MCF 10A (cell line): ENCODE data around the gene TRAPPC3L. TPM values are rescaled to one million over a fixed set of nuclear protein-coding genes. Genes with fewer than 3 reads are reported as not detected.

Source experiments
- BruUV-seq: library from RNA; stranded (reverse); fragments of 400-500 nt; replicated peaks from 2 replicates; lab custom pipeline; 2021; lab: Mats Ljungman, UMichigan
- CTCF ChIA-PET: fragments of 300-600 bp; sonication (Branson Sonifier 250); formaldehyde crosslinking; extraction: SDS; loops from one replicate; lab custom pipeline; 2021; ENCODE audit warnings: antibody characterized with exemption, inconsistent platforms; lab: Yijun Ruan, JAX
- POLR2A ChIA-PET: fragments of 300-600, 350-650 bp; sonication (Branson Sonifier 250); formaldehyde crosslinking; extraction: SDS; loops from one replicate; lab custom pipeline; 2020; ENCODE audit warnings: antibody characterized with exemption, inconsistent platforms; lab: Yijun Ruan, JAX
- DNase-seq: peaks from one replicate; pipeline ENCODE4 v3.0.0-alpha.2; 2018; ENCODE audit not compliant: unreplicated experiment
- H3K27ac Mint-ChIP-seq: one replicate; pipeline ENCODE4 v1.8.0; 2022; ENCODE audit warnings: mild to moderate bottlenecking, low read depth, mixed read lengths; ENCODE audit not compliant: unreplicated experiment
- H3K27me3 Mint-ChIP-seq: one replicate; pipeline ENCODE4 v1.8.0; 2022; ENCODE audit warnings: mixed read lengths; ENCODE audit not compliant: insufficient read depth, unreplicated experiment
- H3K36me3 Mint-ChIP-seq: one replicate; pipeline ENCODE4 v1.8.0; 2022; ENCODE audit warnings: mild to moderate bottlenecking, moderate library complexity, mixed read lengths; ENCODE audit not compliant: insufficient read depth, unreplicated experiment
- H3K4me1 Mint-ChIP-seq: one replicate; pipeline ENCODE4 v1.8.0; 2022; ENCODE audit warnings: mixed read lengths; ENCODE audit not compliant: insufficient read depth, unreplicated experiment
- H3K4me3 Mint-ChIP-seq: one replicate; pipeline ENCODE4 v1.8.0; 2022; ENCODE audit warnings: mild to moderate bottlenecking, moderate library complexity, mixed read lengths; ENCODE audit not compliant: unreplicated experiment
- H3K9me3 Mint-ChIP-seq: one replicate; pipeline ENCODE4 v1.8.0; 2022; ENCODE audit warnings: mixed read lengths; ENCODE audit not compliant: unreplicated experiment
- intact Hi-C: fragments of 100-400 bp; cut with micrococcal nuclease; formaldehyde crosslinking; loops from 2 replicates; pipeline ENCODE4 v1.14.1; 2022
- total RNA-seq: library from RNA; stranded (reverse); gene quantifications from 2 replicates; pipeline ENCODE4 v1.2.3, GENCODE V29; 2022
- TF ChIP-seq, protein P1 (sequence below): fragments of 200-600 bp; IDR thresholded peaks from one replicate; pipeline ENCODE4 v1.8.0; 2022; ENCODE audit warnings: antibody characterized with exemption, mild to moderate bottlenecking; ENCODE audit not compliant: unreplicated experiment

Gene TRAPPC3L
- total RNA-seq, 1 experiment from 2014 or later = not detected

DNA sequence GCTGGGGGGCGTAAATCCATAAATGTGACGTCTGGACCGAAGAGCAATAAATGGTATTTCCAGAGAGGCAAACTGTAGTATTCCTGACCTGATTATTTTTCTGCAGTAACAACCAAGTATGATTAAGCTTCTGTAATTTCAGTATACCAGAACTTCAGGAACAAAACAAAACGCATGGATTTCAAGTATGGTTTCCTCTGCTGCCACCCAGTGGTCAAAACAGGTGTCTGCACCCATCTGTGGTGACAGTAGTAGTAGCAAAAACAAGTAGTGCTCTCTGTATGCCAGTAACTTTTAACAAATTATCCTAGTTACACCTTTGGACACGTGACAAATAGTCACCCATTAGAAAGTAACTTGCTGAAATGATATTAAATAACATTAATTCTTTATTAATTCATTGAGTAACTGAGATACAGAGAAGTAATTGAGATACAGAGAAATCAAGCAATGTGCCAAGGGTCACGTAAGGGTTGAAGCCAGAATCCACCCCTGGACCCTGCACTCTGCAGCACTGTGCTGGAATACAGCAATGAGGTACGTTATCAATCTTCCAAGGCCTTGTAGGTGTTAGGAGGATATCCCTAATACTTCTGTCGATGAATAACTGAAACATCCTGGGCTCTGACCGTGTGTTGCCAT, 16.0 kb upstream of the TRAPPC3L start:
- TF ChIP-seq, protein P1, sequence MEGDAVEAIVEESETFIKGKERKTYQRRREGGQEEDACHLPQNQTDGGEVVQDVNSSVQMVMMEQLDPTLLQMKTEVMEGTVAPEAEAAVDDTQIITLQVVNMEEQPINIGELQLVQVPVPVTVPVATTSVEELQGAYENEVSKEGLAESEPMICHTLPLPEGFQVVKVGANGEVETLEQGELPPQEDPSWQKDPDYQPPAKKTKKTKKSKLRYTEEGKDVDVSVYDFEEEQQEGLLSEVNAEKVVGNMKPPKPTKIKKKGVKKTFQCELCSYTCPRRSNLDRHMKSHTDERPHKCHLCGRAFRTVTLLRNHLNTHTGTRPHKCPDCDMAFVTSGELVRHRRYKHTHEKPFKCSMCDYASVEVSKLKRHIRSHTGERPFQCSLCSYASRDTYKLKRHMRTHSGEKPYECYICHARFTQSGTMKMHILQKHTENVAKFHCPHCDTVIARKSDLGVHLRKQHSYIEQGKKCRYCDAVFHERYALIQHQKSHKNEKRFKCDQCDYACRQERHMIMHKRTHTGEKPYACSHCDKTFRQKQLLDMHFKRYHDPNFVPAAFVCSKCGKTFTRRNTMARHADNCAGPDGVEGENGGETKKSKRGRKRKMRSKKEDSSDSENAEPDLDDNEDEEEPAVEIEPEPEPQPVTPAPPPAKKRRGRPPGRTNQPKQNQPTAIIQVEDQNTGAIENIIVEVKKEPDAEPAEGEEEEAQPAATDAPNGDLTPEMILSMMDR = peak; percentile 81
- Mint-ChIP-seq H3K4me1 (peaks cover 6% of the 10 kb centered on the region), H3K9me3 (no peaks in the 10 kb centered on the region), H3K27me3 (no peaks in the 10 kb centered on the region), H3K4me3 (no peak overlapping the region), H3K36me3 (no peaks in the 10 kb centered on the region), H3K27ac (no peak overlapping the region)
- ChIA-PET POLR2A (interaction anchor here (0.5 to 2.8 kb wide), 7 partner anchors 10 to 460 kb away, joined by 3 to 20 read pairs (median 4); partner anchors contain the start of genes RWDD1 and TSPYL1), CTCF (interaction anchor here (0.5 to 9.5 kb wide), 51 partner anchors 8 to 1606 kb away, joined by 3 to 155 read pairs (median 4); partner anchors contain the start of genes CALHM4, RSPH4A, RWDD1 and TRAPPC3L)
- intact Hi-C loops = loop anchor here (1.0 kb wide), 4 partner anchors 25 to 344 kb away; no protein-coding TSS in a partner anchor
- peak; percentile 75 for DNase-seq
- no TSS peak for BruUV-seq

DNA sequence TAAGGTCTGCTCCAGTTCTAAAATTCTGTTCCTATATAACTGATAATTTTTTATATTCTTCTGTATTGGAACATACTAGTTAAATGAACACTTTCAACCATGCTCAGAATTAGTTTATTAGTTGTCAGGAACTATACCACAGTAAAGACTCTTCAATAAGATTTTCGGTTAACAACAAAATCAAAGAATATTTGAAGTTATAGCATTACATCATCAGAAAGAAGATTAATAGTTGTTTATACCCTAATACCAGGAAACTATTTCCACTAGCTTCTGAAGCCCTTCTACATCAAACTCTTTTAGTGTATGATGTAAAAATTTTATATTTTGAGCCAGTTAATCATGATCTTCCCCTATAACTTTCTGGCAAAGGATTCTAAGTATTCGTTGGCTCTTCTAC, 14.6 kb upstream of the TRAPPC3L start:
- DNase-seq = no peak
- TF ChIP-seq, protein P1 = no peak
- Mint-ChIP-seq H3K36me3 (no peaks in the 10 kb centered on the region), H3K27ac (no peak overlapping the region), H3K27me3 (no peaks in the 10 kb centered on the region), H3K4me3 (no peak overlapping the region), H3K9me3 (no peaks in the 10 kb centered on the region), H3K4me1 (peaks cover 13% of the 10 kb centered on the region)
- no TSS peak for BruUV-seq
- intact Hi-C loops = no loop called here
- CTCF ChIA-PET = interaction anchor here (0.8 to 9.5 kb wide), 31 partner anchors 10 to 376 kb away, joined by 3 to 155 read pairs (median 6); partner anchors contain the start of genes CALHM5, RWDD1 and TRAPPC3L
- POLR2A ChIA-PET = interaction anchor here (1.1 to 2.8 kb wide), 4 partner anchors 11 to 292 kb away, joined by 3 to 20 read pairs (median 8); partner anchors contain the start of genes RWDD1 and TSPYL1

DNA sequence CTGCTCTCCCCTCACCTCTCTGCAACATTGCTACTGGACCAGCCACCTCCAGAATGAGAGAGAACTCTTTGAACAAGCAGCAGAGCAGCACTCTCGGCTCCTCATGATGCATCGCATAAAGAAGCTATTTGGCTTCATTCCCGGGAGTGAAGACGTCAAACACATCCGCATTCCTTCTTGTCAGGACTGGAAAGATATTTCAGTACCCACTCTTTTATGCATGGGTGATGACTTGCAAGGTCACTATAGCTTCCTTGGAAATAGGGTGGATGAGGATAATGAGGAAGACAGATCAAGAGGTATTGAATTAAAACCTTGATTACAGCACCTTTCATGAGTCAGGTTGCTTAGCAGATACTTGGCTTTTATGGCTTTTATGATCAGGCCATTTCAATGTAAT, 12.4 kb upstream of the TRAPPC3L start:
- BruUV-seq = no TSS peak
- peaks cover 13% of the 10 kb centered on the region for H3K4me1 Mint-ChIP-seq

More for the DNA sequence above, 12.4 kb upstream of the TRAPPC3L start:
- TF ChIP-seq, protein P1 = no peak
- POLR2A ChIA-PET = interaction anchor here (0.6 to 2.9 kb wide), 5 partner anchors 13 to 304 kb away, joined by 4 to 24 read pairs (median 6); partner anchors contain the start of genes RWDD1, TRAPPC3L, TSPYL1 and TSPYL4
- no peak overlapping the region for H3K4me3 Mint-ChIP-seq
- no peaks in the 10 kb centered on the region for H3K27me3 Mint-ChIP-seq
- H3K27ac Mint-ChIP-seq = no peak overlapping the region
- CTCF ChIA-PET = interaction anchor here (1.0 to 9.5 kb wide), 9 partner anchors 13 to 289 kb away, joined by 3 to 155 read pairs (median 8); partner anchors contain the start of genes CALHM5 and RWDD1
- no peaks in the 10 kb centered on the region for H3K36me3 Mint-ChIP-seq
- intact Hi-C loops = no loop called here
- peak; percentile 89 for DNase-seq
- no peaks in the 10 kb centered on the region for H3K9me3 Mint-ChIP-seq
